ENCODE data around the gene DGUOK. TPM values are rescaled to one million over a fixed set of nuclear protein-coding genes. Genes with fewer than 3 reads are reported as not detected.

DGUOK gene
- total and polyA plus RNA-seq, 2 experiments from 2014 or later: 50.9 to 116 TPM

DNA sequence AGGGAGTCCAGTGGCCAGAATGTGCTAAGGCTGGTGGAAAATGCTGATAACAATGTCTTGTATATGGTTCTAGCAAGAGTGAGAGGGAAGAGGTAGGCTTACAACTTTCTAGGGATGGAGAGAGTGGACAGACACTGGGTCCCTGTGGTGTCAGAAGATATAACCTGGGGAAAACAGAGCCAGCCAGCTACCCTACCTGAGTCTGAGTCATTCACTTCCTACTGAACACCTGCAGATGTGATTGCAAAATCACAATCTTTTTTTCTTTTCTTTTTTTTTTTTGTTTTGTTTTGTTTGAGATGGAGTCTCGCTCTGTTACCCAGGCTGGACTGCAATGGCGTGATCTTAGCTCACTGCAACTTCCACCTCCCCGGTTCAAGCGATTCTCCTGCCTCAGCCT is 65.4 kb downstream of the DGUOK start:
- H3K79me2 ChIP-seq (ENCODE audit: insufficient read depth): peaks cover 5% of the 10 kb centered on the region; the same call in 1 of the 2 replicates
- no peak for DNase-seq
- TF ChIP-seq EZH2phosphoT487 (IDR thresholded peaks at IDR 0.05; ENCODE audit: insufficient read depth, low read depth) (no peak), EZH2 (IDR thresholded peaks at IDR 0.05; ENCODE audit: insufficient read depth, poor library complexity, severe bottlenecking) (no peak)
- no peaks in the 10 kb centered on the region for H3K9me2 ChIP-seq (ENCODE audit: insufficient read depth)
- H3K4me2 ChIP-seq (ENCODE audit: unreplicated experiment): no peak overlapping the region
- H3K4me3 ChIP-seq: no peak overlapping the region
- H4K20me1 ChIP-seq (ENCODE audit: insufficient read depth): no peaks in the 10 kb centered on the region
- H3K36me3 ChIP-seq (ENCODE audit: low read depth): no peaks in the 10 kb centered on the region
- H2AFZ ChIP-seq: no peak overlapping the region
- H3F3A ChIP-seq (ENCODE audit: insufficient read depth): no peaks in the 10 kb centered on the region
- WGBS, 2 experiments (ENCODE audit: low coverage in 1 of 2, low lambda C conversion rate in 2 of 2, missing lambda C conversion rate in 2 of 2): 97 to 98% methylated on average over 4 of the region's 4 CpGs
- H3K4me1 ChIP-seq (ENCODE audit: insufficient read depth): peaks cover 12% of the 10 kb centered on the region
- no peaks in the 10 kb centered on the region for H3K27me3 ChIP-seq (replicated peaks; ENCODE audit: insufficient read depth)
- H3K9ac ChIP-seq: no peak overlapping the region
- no peaks in the 10 kb centered on the region for H3K9me3 ChIP-seq (ENCODE audit: low read depth)
- H3K27ac ChIP-seq: no peak overlapping the region
- in situ Hi-C loops (cut with MboI): no loop called here

DNA sequence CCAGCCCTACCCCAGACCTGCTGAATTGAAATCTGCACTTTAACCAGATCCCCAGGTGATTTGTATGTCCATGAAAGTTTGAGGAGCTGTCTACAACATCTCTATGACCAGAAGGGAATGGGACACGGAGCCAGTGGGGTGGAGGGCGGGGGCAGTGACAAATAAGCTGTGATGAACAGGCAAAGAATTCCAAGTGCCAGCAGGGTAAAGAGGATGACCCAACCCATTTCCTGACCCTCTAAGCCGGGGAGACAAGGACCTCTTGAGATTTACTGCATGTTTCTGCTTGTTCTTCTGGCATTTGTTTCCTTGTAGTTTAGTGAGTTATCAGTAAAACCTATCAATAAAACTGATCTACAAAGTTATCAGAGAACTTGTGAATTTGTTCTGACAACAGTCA is 66.7 kb downstream of the DGUOK start:
- Histone ChIP-seq H3K9me2 (ENCODE audit: insufficient read depth) (no peaks in the 10 kb centered on the region), H3K4me3 (no peak overlapping the region), H3K79me2 (ENCODE audit: insufficient read depth) (peaks cover 4% of the 10 kb centered on the region; the same call in 1 of the 2 replicates), H3K4me2 (ENCODE audit: unreplicated experiment) (peak overlapping the region; percentile 38), H2AFZ (no peak overlapping the region), H4K20me1 (ENCODE audit: insufficient read depth) (no peaks in the 10 kb centered on the region), H3F3A (ENCODE audit: insufficient read depth) (no peaks in the 10 kb centered on the region), H3K9ac (no peak overlapping the region), H3K27me3 (replicated peaks; ENCODE audit: insufficient read depth) (no peaks in the 10 kb centered on the region), H3K36me3 (ENCODE audit: low read depth) (no peaks in the 10 kb centered on the region), H3K9me3 (ENCODE audit: low read depth) (no peaks in the 10 kb centered on the region), H3K4me1 (ENCODE audit: insufficient read depth) (peaks cover 12% of the 10 kb centered on the region), H3K27ac (no peak overlapping the region)
- in situ Hi-C loops (cut with MboI): no loop called here
- peak; percentile 44 for DNase-seq
- 30 to 49% methylated on average over 3 of the region's 3 CpGs for WGBS, 2 experiments (ENCODE audit: low coverage in 1 of 2, low lambda C conversion rate in 2 of 2, missing lambda C conversion rate in 2 of 2)
- TF ChIP-seq EZH2phosphoT487 (IDR thresholded peaks at IDR 0.05; ENCODE audit: insufficient read depth, low read depth): no peak
- no peak for TF ChIP-seq EZH2 (IDR thresholded peaks at IDR 0.05; ENCODE audit: insufficient read depth, poor library complexity, severe bottlenecking)

DNA sequence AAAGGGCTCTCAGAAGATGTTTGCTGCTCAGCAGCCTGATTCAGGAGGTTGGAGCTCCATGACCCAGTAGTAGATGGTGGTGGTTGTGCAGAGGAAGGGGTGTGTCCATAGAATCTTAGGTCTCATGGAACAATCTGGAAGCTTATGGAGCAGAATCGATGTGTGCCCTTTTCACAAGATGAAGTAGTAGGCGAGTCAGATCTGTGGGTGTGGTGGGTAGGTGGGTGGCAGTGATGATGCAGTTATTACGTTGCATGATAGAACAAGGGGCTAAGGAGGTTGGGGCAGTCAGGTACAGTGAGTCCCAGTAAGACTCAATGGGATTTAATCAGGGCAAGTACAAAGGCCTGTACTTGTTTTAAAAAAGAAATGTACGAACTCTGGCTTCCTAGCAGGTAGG is 67.1 kb downstream of the DGUOK start:
- Histone ChIP-seq H3K9me3 (ENCODE audit: low read depth) (no peaks in the 10 kb centered on the region), H3K36me3 (ENCODE audit: low read depth) (no peaks in the 10 kb centered on the region), H3K4me2 (ENCODE audit: unreplicated experiment) (peak overlapping the region; percentile 38), H3K9ac (no peak overlapping the region), H3F3A (ENCODE audit: insufficient read depth) (no peaks in the 10 kb centered on the region), H3K9me2 (ENCODE audit: insufficient read depth) (no peaks in the 10 kb centered on the region), H3K27me3 (replicated peaks; ENCODE audit: insufficient read depth) (no peaks in the 10 kb centered on the region), H3K4me1 (ENCODE audit: insufficient read depth) (peaks cover 12% of the 10 kb centered on the region), H4K20me1 (ENCODE audit: insufficient read depth) (no peaks in the 10 kb centered on the region), H2AFZ (no peak overlapping the region), H3K4me3 (no peak overlapping the region), H3K27ac (no peak overlapping the region), H3K79me2 (ENCODE audit: insufficient read depth) (0 out of 2 replicates have a peak, but pooled peaks cover under 1% of the 10 kb centered on the region)
- peak; percentile 27 for DNase-seq
- 81 to 86% methylated on average over 4 of the region's 4 CpGs for WGBS, 2 experiments (ENCODE audit: low coverage in 1 of 2, low lambda C conversion rate in 2 of 2, missing lambda C conversion rate in 2 of 2)
- in situ Hi-C loops (cut with MboI): no loop called here
- no peak for TF ChIP-seq EZH2phosphoT487 (IDR thresholded peaks at IDR 0.05; ENCODE audit: insufficient read depth, low read depth)
- no peak for TF ChIP-seq EZH2 (IDR thresholded peaks at IDR 0.05; ENCODE audit: insufficient read depth, poor library complexity, severe bottlenecking)

DNA sequence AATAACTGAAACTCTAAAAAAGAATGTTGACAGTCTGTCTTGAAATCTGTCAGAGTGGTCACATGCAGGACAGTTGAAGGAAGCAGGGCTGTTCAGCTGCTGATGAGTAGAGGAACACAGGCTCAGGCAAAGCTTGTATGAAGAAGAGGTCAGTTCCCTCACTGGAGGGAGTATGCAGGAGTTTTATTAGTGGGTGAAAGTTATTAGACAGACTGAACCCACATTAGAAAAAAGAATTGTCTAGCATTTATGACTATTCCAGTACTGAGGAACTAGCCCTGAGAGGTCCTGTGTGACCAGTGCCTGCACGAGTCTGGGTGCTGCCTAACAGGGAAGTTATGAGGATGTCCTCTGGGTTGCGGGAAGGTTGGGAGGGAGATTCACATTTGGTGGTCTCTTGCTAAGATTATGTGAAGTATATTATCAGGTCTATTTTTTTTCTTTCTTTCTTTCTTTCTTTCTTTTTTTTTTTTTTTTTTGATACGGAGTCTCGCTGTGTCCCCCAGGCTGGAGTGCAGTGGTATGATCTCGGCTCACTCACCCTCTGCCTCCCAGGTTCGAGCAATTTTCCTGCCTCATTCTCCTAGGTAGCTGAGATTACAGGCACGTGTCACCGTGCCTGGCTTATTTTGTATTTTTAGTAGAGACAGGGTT is 67.6 kb downstream of the DGUOK start:
- Histone ChIP-seq H3K4me1 (ENCODE audit: insufficient read depth) (peaks cover 12% of the 10 kb centered on the region), H3K27ac (no peak overlapping the region), H3K4me2 (ENCODE audit: unreplicated experiment) (no peak overlapping the region), H4K20me1 (ENCODE audit: insufficient read depth) (no peaks in the 10 kb centered on the region), H3K9me3 (ENCODE audit: low read depth) (no peaks in the 10 kb centered on the region), H3K4me3 (no peak overlapping the region), H2AFZ (no peak overlapping the region), H3K9ac (no peak overlapping the region), H3K27me3 (replicated peaks; ENCODE audit: insufficient read depth) (no peaks in the 10 kb centered on the region), H3F3A (ENCODE audit: insufficient read depth) (no peaks in the 10 kb centered on the region), H3K9me2 (ENCODE audit: insufficient read depth) (no peaks in the 10 kb centered on the region), H3K79me2 (ENCODE audit: insufficient read depth) (no peaks in the 10 kb centered on the region), H3K36me3 (ENCODE audit: low read depth) (no peaks in the 10 kb centered on the region)
- 87 to 95% methylated on average over 6 to 8 of the region's 8 CpGs for WGBS, 2 experiments (ENCODE audit: low coverage in 1 of 2, low lambda C conversion rate in 2 of 2, missing lambda C conversion rate in 2 of 2)
- in situ Hi-C loops (cut with MboI): no loop called here
- no peak for DNase-seq
- TF ChIP-seq EZH2phosphoT487 (IDR thresholded peaks at IDR 0.05; ENCODE audit: insufficient read depth, low read depth) (no peak), EZH2 (IDR thresholded peaks at IDR 0.05; ENCODE audit: insufficient read depth, poor library complexity, severe bottlenecking) (no peak)
